ENCODE results near the gene UFM1.
"Not testable (repeated sequence)": the region's sequence is repeated elsewhere in the genome, so short reads cannot be mapped to it uniquely, and the experiment has no call there.

GRCh38 chr13:38370096-38370495 is 20.4 kb downstream of the UFM1 start:
- not testable (repeated sequence) for TF ChIP-seq EP300, CTCF, POLR2AphosphoS5, POLR2A (IDR thresholded peaks at IDR 0.05)
